Endothelial cell of umbilical vein (primary cell): Measurements from ENCODE around the gene LSM6. TPM values are rescaled to one million over a fixed set of nuclear protein-coding genes. Genes with fewer than 3 reads are reported as not detected.

ENCODE experiments used
- BruUV-seq: library from RNA; stranded (reverse); fragments of 400-500 nt; replicated peaks from 2 replicates; lab custom pipeline; 2021; lab: Mats Ljungman, UMichigan
- CTCF ChIA-PET: fragments of 300-600, 350-600 bp; sonication (Branson Sonifier 250); formaldehyde crosslinking; loops from one replicate; lab custom pipeline; 2021; ENCODE audit warnings: antibody characterized with exemption, inconsistent platforms; lab: Charles Lee
- POLR2A ChIA-PET: fragments of 300-600, 350-600 bp; sonication (Branson Sonifier 250); formaldehyde crosslinking; loops from one replicate; lab custom pipeline; 2021; ENCODE audit warnings: antibody characterized with exemption, inconsistent platforms; lab: Charles Lee
- DNase-seq: peaks from one replicate; pipeline ENCODE4 v3.0.0-alpha.2; 2011; ENCODE audit warnings: low read depth, low spot score
- FAIRE-seq: peaks from 2 replicates; lab custom pipeline; 2011; peaks lifted over from hg19 to GRCh38; lab: Jason Lieb, UNC
- H2AFZ ChIP-seq: 2 replicates; pipeline ENCODE4 v1.6.0; 2012; ENCODE audit warnings: low read depth, low read length, control low read depth, inconsistent platforms
- H3K27ac ChIP-seq: 2 replicates; pipeline ENCODE4 v1.5.1; 2011; ENCODE audit warnings: low read depth, mild to moderate bottlenecking, control low read depth, low read length, moderate library complexity; ENCODE audit not compliant: insufficient read depth
- H3K27me3 ChIP-seq, 2 experiments: 2 replicates each; pipeline versions ENCODE4 v1.6.0 to v1.6.1; 2011; ENCODE audit warnings: low read length in 2 of 2, mixed read lengths in 1 of 2; ENCODE audit not compliant: control insufficient read depth in 2 of 2, insufficient read depth in 2 of 2
- H3K36me3 ChIP-seq, 2 experiments: 2 replicates in 1 of 2; 3 replicates in 1 of 2; pipeline ENCODE4 v1.5.1; 2011; ENCODE audit warnings: low read length in 2 of 2, mild to moderate bottlenecking in 1 of 2, moderate library complexity in 1 of 2; ENCODE audit not compliant: control insufficient read depth in 2 of 2, insufficient read depth in 2 of 2; ENCODE audit errors: extremely low read depth in 1 of 2
- H3K4me1 ChIP-seq: 3 replicates; pipeline ENCODE4 v1.5.1; 2011; ENCODE audit warnings: mild to moderate bottlenecking, low read length; ENCODE audit not compliant: control insufficient read depth, insufficient read depth; ENCODE audit errors: extremely low read depth
- H3K4me2 ChIP-seq: 2 replicates; pipeline ENCODE4 v1.6.1; 2011; ENCODE audit warnings: low read length, control low read depth, mixed read lengths; ENCODE audit not compliant: insufficient read depth
- H3K4me3 ChIP-seq, 3 experiments: fragments of 200-600 bp in 1 of 3; sonication (generic), shearing (Covaris generic) in 1 of 3; replicated peaks in 1 of 3; 2 replicates each; pipeline ENCODE4 v1.5.1; 2011 to 2016; ENCODE audit warnings: control low read depth in 3 of 3, low read length in 3 of 3, mild to moderate bottlenecking in 2 of 3, inconsistent platforms in 1 of 3, low read depth in 1 of 3, moderate library complexity in 1 of 3; ENCODE audit not compliant: insufficient read depth in 1 of 3
- H3K79me2 ChIP-seq: 2 replicates; pipeline ENCODE4 v1.6.0; 2012; ENCODE audit warnings: low read length, inconsistent platforms; ENCODE audit not compliant: control insufficient read depth, insufficient read depth
- H3K9ac ChIP-seq: replicated peaks from 2 replicates; pipeline ENCODE3; 2011; ENCODE audit warnings: low read length, control low read depth; ENCODE audit not compliant: insufficient read depth; ENCODE audit errors: extremely low read depth
- H3K9me1 ChIP-seq: replicated peaks from 3 replicates; pipeline ENCODE4 v1.6.0; 2011; ENCODE audit warnings: mild to moderate bottlenecking, low read length; ENCODE audit not compliant: control insufficient read depth, insufficient read depth; ENCODE audit errors: extremely low read depth
- H3K9me3 ChIP-seq: replicated peaks from 2 replicates; pipeline ENCODE4 v1.5.1; 2012; ENCODE audit warnings: low read length, inconsistent platforms; ENCODE audit not compliant: control insufficient read depth, insufficient read depth
- H4K20me1 ChIP-seq: replicated peaks from 2 replicates; pipeline ENCODE3; 2011; ENCODE audit warnings: mild to moderate bottlenecking, low read length; ENCODE audit not compliant: control insufficient read depth, insufficient read depth; ENCODE audit errors: extremely low read depth
- EZH2 ChIP-seq: IDR thresholded peaks from 2 replicates; pipeline ENCODE4 v1.6.1; 2012; ENCODE audit warnings: borderline replicate concordance, low read depth, mild to moderate bottlenecking, moderate library complexity, low read length, inconsistent platforms; ENCODE audit not compliant: severe bottlenecking
- FOS ChIP-seq: IDR thresholded peaks from 2 replicates; pipeline ENCODE4 v1.6.1; 2011; ENCODE audit warnings: mild to moderate bottlenecking, low read length, moderate library complexity, borderline replicate concordance; ENCODE audit not compliant: insufficient read depth
- GATA2 ChIP-seq: IDR thresholded peaks from 2 replicates; pipeline ENCODE4 v1.7.0; 2011; ENCODE audit warnings: low read depth, mild to moderate bottlenecking, moderate library complexity, mixed read lengths, low read length; ENCODE audit not compliant: insufficient read length, insufficient read depth
- JUN ChIP-seq: IDR thresholded peaks from 2 replicates; pipeline ENCODE4 v1.6.1; 2011; ENCODE audit warnings: borderline replicate concordance, low read depth; ENCODE audit not compliant: insufficient read length, insufficient read depth
- MYC ChIP-seq: IDR thresholded peaks from one replicate; pipeline ENCODE4 v1.6.1; 2011; ENCODE audit warnings: mild to moderate bottlenecking, low read depth, low read length
- POLR2A ChIP-seq: IDR thresholded peaks from 2 replicates; pipeline ENCODE4 v1.6.1; 2012; ENCODE audit warnings: low read depth, mild to moderate bottlenecking, control low read depth, low read length
- POLR2AphosphoS5 ChIP-seq: IDR thresholded peaks from 2 replicates; pipeline ENCODE4 v1.6.1; 2012; ENCODE audit warnings: low read depth, mild to moderate bottlenecking, control low read depth, low read length, moderate library complexity; ENCODE audit not compliant: insufficient read depth
- dilution Hi-C: fragments of 300-500 bp; cut with MboI; formaldehyde crosslinking; loops from one replicate; pipeline ENCODE4 v1.15.0; 2019; ENCODE audit warnings: low sequenced_read_pairs; ENCODE audit not compliant: extremely low pct_ligation_motif_present
- intact Hi-C: fragments of 100-400 bp; cut with micrococcal nuclease; formaldehyde crosslinking; loops from one replicate; pipeline ENCODE4 v1.10.0; 2022
- polyA plus RNA-seq, 4 experiments: library from polyadenylated mRNA; depleted of rRNA in 3 of 4; stranded (reverse) in 3 of 4; unstranded in 1 of 4; fragments of >200 nt; gene quantifications; 2 replicates each; pipeline versions ENCODE4 v1.2.1 to v1.2.3, GENCODE V29; 2011 to 2012; ENCODE audit warnings: missing spikeins in 1 of 4
- total RNA-seq: library from RNA; stranded (reverse); gene quantifications from 2 replicates; pipeline ENCODE4 v1.2.3, GENCODE V29; 2021
- TF ChIP-seq, protein P1 (sequence below): IDR thresholded peaks from 2 replicates; pipeline ENCODE4 v1.6.1; 2011; ENCODE audit not compliant: insufficient read depth, insufficient read length
- TF ChIP-seq, protein P2 (sequence below), 2 donors: IDR thresholded peaks; 1 replicate in 1 of 2; 2 replicates in 1 of 2; pipeline ENCODE4 v1.5.1; 2011; ENCODE audit warnings: low read length in 2 of 2, mild to moderate bottlenecking in 2 of 2, moderate library complexity in 2 of 2, control low read depth in 1 of 2, inconsistent platforms in 1 of 2, low read depth in 1 of 2; ENCODE audit not compliant: insufficient read depth in 1 of 2; ENCODE audit errors: extremely low read depth in 1 of 2

The LSM6 gene
- total and polyA plus RNA-seq, 2 donors (not counting 3 experiments of a cell fraction or from before 2014, with no cell fraction given): 20.3 to 43.1 TPM

DNA sequence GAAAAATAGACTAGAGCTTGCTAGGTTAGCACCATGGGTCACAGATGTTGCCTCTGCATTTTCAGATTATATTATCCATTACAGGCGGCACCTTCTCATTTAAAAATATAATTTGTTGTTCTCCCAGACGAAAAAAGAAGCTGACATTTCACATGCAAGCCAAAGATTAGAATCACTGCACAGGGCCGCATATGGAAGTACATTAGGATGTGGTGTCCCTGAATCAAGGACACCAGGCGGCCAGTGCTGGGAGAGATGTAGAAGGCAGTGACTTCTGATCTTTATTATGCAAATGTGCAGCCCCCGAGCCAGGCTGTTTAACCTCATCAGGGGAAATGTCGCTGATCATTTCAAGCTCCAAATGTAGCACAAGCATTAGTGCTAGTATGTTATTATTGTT, 61.6 kb downstream of the LSM6 start:
- Histone ChIP-seq H3K4me3 (no peak overlapping the region), H3K9ac (no peak overlapping the region), H4K20me1 (no peaks in the 10 kb centered on the region), H3K36me3 (no peaks in the 10 kb centered on the region), H2AFZ (no peak overlapping the region), H3K27ac (no peak overlapping the region), H3K27me3 (no peaks in the 10 kb centered on the region), H3K9me1 (no peaks in the 10 kb centered on the region), H3K79me2 (no peaks in the 10 kb centered on the region), H3K9me3 (no peaks in the 10 kb centered on the region), H3K4me2 (no peak overlapping the region), H3K4me1 (peaks cover 12% of the 10 kb centered on the region)
- ChIA-PET CTCF (no interaction called here), POLR2A (no interaction called here)
- no peak for FAIRE-seq
- no TSS peak for BruUV-seq
- no peak for DNase-seq
- intact Hi-C loops (no loop called here), dilution Hi-C loops (no loop called here)
- no peak for TF ChIP-seq POLR2AphosphoS5
- TF ChIP-seq MYC: no peak
- TF ChIP-seq, protein P1, sequence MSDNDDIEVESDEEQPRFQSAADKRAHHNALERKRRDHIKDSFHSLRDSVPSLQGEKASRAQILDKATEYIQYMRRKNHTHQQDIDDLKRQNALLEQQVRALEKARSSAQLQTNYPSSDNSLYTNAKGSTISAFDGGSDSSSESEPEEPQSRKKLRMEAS: no peak
- TF ChIP-seq JUN: no peak

DNA sequence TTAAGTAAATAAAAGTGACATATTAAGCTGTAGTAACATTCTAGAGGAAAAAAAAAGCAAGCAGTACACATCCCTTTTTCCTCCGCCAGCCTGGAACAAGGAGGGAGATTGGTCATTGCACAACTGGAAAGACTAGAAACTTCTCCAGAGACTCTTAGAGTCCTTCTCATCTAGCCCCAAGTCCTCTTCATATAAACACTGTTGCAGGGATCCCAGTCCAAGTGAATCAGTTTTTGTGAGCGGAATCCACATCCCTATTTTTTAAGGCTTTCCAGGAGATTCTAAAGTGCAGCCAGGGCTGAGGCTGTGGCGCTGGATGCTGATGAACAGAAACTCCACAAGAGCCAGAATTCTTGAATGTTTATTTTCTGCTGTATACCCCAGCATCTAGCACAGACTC, 62.6 kb downstream of the LSM6 start:
- H3K27ac ChIP-seq: no peak overlapping the region
- POLR2A ChIA-PET: no interaction called here
- no peak overlapping the region for H2AFZ ChIP-seq
- no peak overlapping the region for H3K4me3 ChIP-seq
- no peaks in the 10 kb centered on the region for H3K79me2 ChIP-seq
- no peaks in the 10 kb centered on the region for H3K9me3 ChIP-seq
- intact Hi-C loops (no loop called here), dilution Hi-C loops (no loop called here)
- H4K20me1 ChIP-seq: no peaks in the 10 kb centered on the region
- CTCF ChIA-PET: interaction anchor here (1.2 kb wide), 1 partner anchor 101 kb away, joined by 3 read pairs; no protein-coding TSS in a partner anchor
- no peaks in the 10 kb centered on the region for H3K27me3 ChIP-seq
- BruUV-seq: no TSS peak
- TF ChIP-seq, protein P2, sequence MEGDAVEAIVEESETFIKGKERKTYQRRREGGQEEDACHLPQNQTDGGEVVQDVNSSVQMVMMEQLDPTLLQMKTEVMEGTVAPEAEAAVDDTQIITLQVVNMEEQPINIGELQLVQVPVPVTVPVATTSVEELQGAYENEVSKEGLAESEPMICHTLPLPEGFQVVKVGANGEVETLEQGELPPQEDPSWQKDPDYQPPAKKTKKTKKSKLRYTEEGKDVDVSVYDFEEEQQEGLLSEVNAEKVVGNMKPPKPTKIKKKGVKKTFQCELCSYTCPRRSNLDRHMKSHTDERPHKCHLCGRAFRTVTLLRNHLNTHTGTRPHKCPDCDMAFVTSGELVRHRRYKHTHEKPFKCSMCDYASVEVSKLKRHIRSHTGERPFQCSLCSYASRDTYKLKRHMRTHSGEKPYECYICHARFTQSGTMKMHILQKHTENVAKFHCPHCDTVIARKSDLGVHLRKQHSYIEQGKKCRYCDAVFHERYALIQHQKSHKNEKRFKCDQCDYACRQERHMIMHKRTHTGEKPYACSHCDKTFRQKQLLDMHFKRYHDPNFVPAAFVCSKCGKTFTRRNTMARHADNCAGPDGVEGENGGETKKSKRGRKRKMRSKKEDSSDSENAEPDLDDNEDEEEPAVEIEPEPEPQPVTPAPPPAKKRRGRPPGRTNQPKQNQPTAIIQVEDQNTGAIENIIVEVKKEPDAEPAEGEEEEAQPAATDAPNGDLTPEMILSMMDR (IDR thresholded peaks at IDR 0.05; ENCODE audit: extremely low read depth in 1 of 2, insufficient read depth in 1 of 2, low read depth in 1 of 2, low read length in 2 of 2): no peak
- no peak for TF ChIP-seq POLR2AphosphoS5
- no peak for TF ChIP-seq MYC
- TF ChIP-seq POLR2A: no peak
- TF ChIP-seq, protein P1: no peak
- no peak for TF ChIP-seq GATA2
- no peak for TF ChIP-seq JUN
- no peak for TF ChIP-seq EZH2
- TF ChIP-seq FOS: no peak
- H3K9me1 ChIP-seq: no peaks in the 10 kb centered on the region
- DNase-seq (no peak), FAIRE-seq (no peak)
- no peak overlapping the region for H3K9ac ChIP-seq
- peaks cover 19% of the 10 kb centered on the region for H3K4me1 ChIP-seq
- no peaks in the 10 kb centered on the region for H3K36me3 ChIP-seq
- no peak overlapping the region for H3K4me2 ChIP-seq
